Measurements from ENCODE around the gene OLFML2B. TPM values are rescaled to one million over a fixed set of nuclear protein-coding genes. Genes with fewer than 3 reads are reported as not detected.

Gene OLFML2B
- total RNA-seq, 2 donors from 2014 or later = 0.75 to 1.00 TPM

- no peak overlapping the region for H3K27ac ChIP-seq (ENCODE audit: low read depth, low read length)
- Mint-ChIP-seq H3K9me3 (peaks cover 2% of the 10 kb centered on the region), H3K4me1 (no peaks in the 10 kb centered on the region), H3K27me3 (ENCODE audit: insufficient read depth) (peaks cover 17% of the 10 kb centered on the region), H3K4me3 (no peak overlapping the region), H3K36me3 (ENCODE audit: low read depth) (no peaks in the 10 kb centered on the region), H3K27ac (no peak overlapping the region)
- no peaks in the 10 kb centered on the region for H3K4me1 ChIP-seq (ENCODE audit: control insufficient read depth, insufficient read depth, low read length)
- no peaks in the 10 kb centered on the region for H3K9me3 ChIP-seq (ENCODE audit: control insufficient read depth, low read length)
- DNase-seq = no peak
- H3K36me3 ChIP-seq (ENCODE audit: control insufficient read depth, insufficient read depth, low read length) = no peaks in the 10 kb centered on the region
- no peak for TF ChIP-seq CTCF (conservative IDR thresholded peaks at IDR 0.05)
- WGBS, 2 experiments (ENCODE audit: insufficient coverage in 1 of 2, insufficient read length in 1 of 2) = 89% methylated on average over 5 to 9 of the region's 9 CpGs
- H3K9ac ChIP-seq (ENCODE audit: extremely low read depth, low read length, poor library complexity, severe bottlenecking) = no peak overlapping the region
- no peak overlapping the region for H3K4me3 ChIP-seq (ENCODE audit: low read length)
- no peaks in the 10 kb centered on the region for H3K27me3 ChIP-seq (ENCODE audit: control insufficient read depth, insufficient read depth, low read length, poor library complexity, severe bottlenecking)
Measured at GRCh38 chr1:161973924-161974845, 49.5 kb downstream of the OLFML2B start.

GRCh38 chr1:161972828-161973227, 50.8 kb downstream of the OLFML2B start:
- WGBS, 2 experiments (ENCODE audit: insufficient coverage in 1 of 2, insufficient read length in 1 of 2) = 95% methylated on average over 9 of the region's 9 CpGs; no CpG with 5 or more reads in 1 of the 2 experiments
- Histone ChIP-seq H3K4me1 (ENCODE audit: control insufficient read depth, insufficient read depth, low read length) (no peaks in the 10 kb centered on the region), H3K36me3 (ENCODE audit: control insufficient read depth, insufficient read depth, low read length) (no peaks in the 10 kb centered on the region), H3K9me3 (ENCODE audit: control insufficient read depth, low read length) (no peaks in the 10 kb centered on the region), H3K27ac (ENCODE audit: low read depth, low read length) (no peak overlapping the region), H3K4me3 (ENCODE audit: low read length) (no peak overlapping the region), H3K9ac (ENCODE audit: extremely low read depth, low read length, poor library complexity, severe bottlenecking) (no peak overlapping the region), H3K27me3 (ENCODE audit: control insufficient read depth, insufficient read depth, low read length, poor library complexity, severe bottlenecking) (no peaks in the 10 kb centered on the region)
- DNase-seq = no peak
- H3K27ac Mint-ChIP-seq = no peak overlapping the region
- H3K27me3 Mint-ChIP-seq (ENCODE audit: insufficient read depth) = peaks cover 14% of the 10 kb centered on the region
- H3K4me1 Mint-ChIP-seq = no peaks in the 10 kb centered on the region
- peaks cover 2% of the 10 kb centered on the region for H3K9me3 Mint-ChIP-seq
- no peak overlapping the region for H3K4me3 Mint-ChIP-seq
- no peaks in the 10 kb centered on the region for H3K36me3 Mint-ChIP-seq (ENCODE audit: low read depth)
- TF ChIP-seq CTCF (conservative IDR thresholded peaks at IDR 0.05) = no peak

- Mint-ChIP-seq H3K27ac (no peak overlapping the region), H3K36me3 (ENCODE audit: low read depth) (no peaks in the 10 kb centered on the region), H3K27me3 (ENCODE audit: insufficient read depth) (peaks cover 5% of the 10 kb centered on the region), H3K4me3 (no peak overlapping the region), H3K4me1 (no peaks in the 10 kb centered on the region), H3K9me3 (no peaks in the 10 kb centered on the region)
- Histone ChIP-seq H3K27ac (ENCODE audit: low read depth, low read length) (no peak overlapping the region), H3K36me3 (ENCODE audit: control insufficient read depth, insufficient read depth, low read length) (no peaks in the 10 kb centered on the region), H3K9ac (ENCODE audit: extremely low read depth, low read length, poor library complexity, severe bottlenecking) (no peak overlapping the region), H3K27me3 (ENCODE audit: control insufficient read depth, insufficient read depth, low read length, poor library complexity, severe bottlenecking) (no peaks in the 10 kb centered on the region), H3K9me3 (ENCODE audit: control insufficient read depth, low read length) (no peaks in the 10 kb centered on the region), H3K4me1 (ENCODE audit: control insufficient read depth, insufficient read depth, low read length) (no peaks in the 10 kb centered on the region), H3K4me3 (ENCODE audit: low read length) (no peak overlapping the region)
- 62% methylated on average over 3 of the region's 3 CpGs; no CpG with 5 or more reads in 1 of the 2 experiments for WGBS, 2 experiments (ENCODE audit: insufficient coverage in 1 of 2, insufficient read length in 1 of 2)
- DNase-seq = peak; percentile 52
- no peak for TF ChIP-seq CTCF (conservative IDR thresholded peaks at IDR 0.05)
Measured at GRCh38 chr1:161970633-161971032, 53.0 kb downstream of the OLFML2B start.
